Measurements from ENCODE around the gene CXCR3.
"Not testable (repeated sequence)": the region's sequence is repeated elsewhere in the genome, so short reads cannot be mapped to it uniquely, and the experiment has no call there.

CXCR3 gene

DNA sequence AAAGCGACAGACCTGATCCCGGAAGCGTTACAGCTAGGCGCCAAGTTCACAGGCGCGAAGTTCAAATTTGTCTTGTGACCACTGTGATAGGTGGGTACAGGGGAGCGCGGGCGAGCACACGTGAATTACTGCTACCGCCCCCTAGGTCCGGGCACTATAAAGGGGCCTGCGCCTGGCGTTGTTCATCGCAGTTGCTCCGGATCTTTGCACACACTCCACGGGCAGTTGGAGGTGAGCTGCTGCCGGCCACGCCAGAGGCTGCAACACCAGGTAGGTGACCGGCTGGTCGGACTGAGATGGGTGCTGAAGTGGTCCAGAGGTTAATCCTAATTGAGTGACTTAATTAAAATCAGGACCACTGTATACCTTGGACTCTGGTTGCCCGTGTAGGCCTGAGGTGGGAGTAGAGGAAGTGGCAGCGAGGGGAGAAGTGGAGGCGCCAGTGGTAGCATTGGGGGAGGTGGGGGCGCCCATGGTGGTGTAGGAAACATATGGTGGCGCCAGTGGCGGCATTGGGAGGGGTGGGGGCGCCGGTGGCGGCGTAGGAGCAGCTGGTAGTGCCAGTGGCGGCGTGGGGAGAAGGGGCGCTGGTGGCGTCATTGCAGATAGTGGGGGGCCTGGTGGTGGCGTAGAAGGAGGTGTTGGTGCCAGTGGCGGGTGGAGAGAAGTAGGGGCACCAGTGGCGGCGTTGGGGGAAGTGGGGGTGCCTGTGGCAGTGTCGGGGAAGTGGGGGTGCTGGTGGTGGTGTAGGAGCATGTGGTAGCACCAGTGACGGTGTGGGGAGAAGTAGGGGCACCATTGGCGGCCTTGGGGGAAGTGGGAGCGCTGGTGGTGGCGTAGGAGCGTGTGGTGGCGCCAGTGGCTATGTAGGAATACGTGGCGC, 39.8 kb downstream of the CXCR3 start, which contains the start of gene GCNA:
Gene GCNA (plus strand): TSS at position 185 of the 883 bp plus-strand sequence. CDS start 2,385 bp downstream, outside the sequence.
- DNase-seq (ENCODE audit: low read depth in 2 of 2): no peak
- no peak for TF ChIP-seq CTCF (IDR thresholded peaks at IDR 0.05; ENCODE audit: low read depth, low read length)
- H3K4me3 ChIP-seq (replicated peaks in 1 of 2; ENCODE audit: low read depth in 2 of 2, low read length in 2 of 2): no peak within 1 kb of the TSS

- no peak for DNase-seq (ENCODE audit: low read depth in 2 of 2)
- no peak for TF ChIP-seq CTCF (IDR thresholded peaks at IDR 0.05; ENCODE audit: low read depth, low read length)
Measured at GRCh38 chrX:71577682-71578081, 40.6 kb downstream of the CXCR3 start.

DNA sequence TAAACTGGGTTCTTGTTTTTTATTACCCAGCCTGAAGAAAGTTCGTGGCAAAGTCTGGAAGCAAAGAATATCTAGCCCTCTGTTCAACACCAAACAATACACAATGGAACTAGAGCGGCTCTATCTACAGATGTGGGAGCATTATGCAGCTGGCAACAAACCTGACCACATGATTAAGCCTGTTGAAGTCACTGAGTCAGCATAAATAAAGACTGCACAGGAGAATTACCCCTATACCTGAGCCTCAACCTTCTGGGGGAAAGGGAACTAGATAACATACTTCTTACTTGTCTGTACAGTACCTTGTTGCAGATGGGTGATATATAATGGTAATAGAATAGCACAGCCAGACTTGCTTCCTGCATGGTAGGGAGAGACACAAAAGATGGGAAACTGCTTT, 44.7 kb downstream of the CXCR3 start:
- TF ChIP-seq CTCF (IDR thresholded peaks at IDR 0.05; ENCODE audit: low read depth, low read length): no peak
- no peak for DNase-seq (ENCODE audit: low read depth in 2 of 2)
- no peak overlapping the region for H3K4me3 ChIP-seq (replicated peaks in 1 of 2; ENCODE audit: low read depth in 2 of 2, low read length in 2 of 2)

More at GRCh38 chrX:71577682-71578081, 40.6 kb downstream of the CXCR3 start:
- H3K4me3 ChIP-seq (replicated peaks in 1 of 2; ENCODE audit: low read depth in 2 of 2, low read length in 2 of 2): no peak overlapping the region

DNA sequence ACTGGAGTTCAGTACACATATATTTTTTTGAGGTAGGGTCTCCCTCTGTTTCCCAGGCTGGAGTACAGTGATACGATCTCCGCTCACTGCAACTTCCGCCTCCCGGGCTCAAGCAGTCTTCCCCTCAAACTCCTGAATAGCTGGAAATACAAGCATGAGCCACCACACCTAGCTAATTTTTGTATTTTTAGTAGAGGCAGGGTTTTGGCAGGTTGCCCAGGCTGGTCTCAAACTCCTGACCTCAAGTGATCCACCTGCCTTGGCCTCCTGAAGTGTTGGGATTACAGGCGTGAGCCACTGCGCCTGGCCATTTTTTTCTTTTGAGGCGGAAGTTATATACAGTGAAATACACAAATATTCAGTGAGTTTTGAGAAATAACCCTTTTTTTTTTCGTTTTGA, 46.9 kb downstream of the CXCR3 start:
- DNase-seq (ENCODE audit: low read depth in 2 of 2); H3K4me3 ChIP-seq (replicated peaks in 1 of 2; ENCODE audit: low read depth in 2 of 2, low read length in 2 of 2): not testable (repeated sequence)
